Measurements from ENCODE around the gene PDE4C.

PDE4C gene

GRCh38 chr19:18197306-18197705 is 28.9 kb downstream of the PDE4C start:
- no peak for TF ChIP-seq CTCF (IDR thresholded peaks at IDR 0.05; ENCODE audit: control extremely low read depth, extremely low read depth, low read depth, missing control alignments)
- POLR2A ChIA-PET, result no interaction called here
- DNase-seq (ENCODE audit: extremely low spot score), result no peak
- CTCF ChIA-PET, result interaction anchor here (1.1 to 2.9 kb wide), 2 partner anchors 55 to 131 kb away, joined by 6 to 7 read pairs; no protein-coding TSS in a partner anchor

GRCh38 chr19:18196511-18196845 is 29.8 kb downstream of the PDE4C start:
- ChIA-PET CTCF (interaction anchor here (1.0 to 3.0 kb wide), 4 partner anchors 12 to 132 kb away, joined by 3 to 12 read pairs (median 8); no protein-coding TSS in a partner anchor), POLR2A (no interaction called here)
- DNase-seq (ENCODE audit: extremely low spot score), result no peak
- TF ChIP-seq CTCF (IDR thresholded peaks at IDR 0.05; ENCODE audit: control extremely low read depth, extremely low read depth, low read depth, missing control alignments), result no peak

- ChIA-PET CTCF (interaction anchor here (1.1 to 3.0 kb wide), 8 partner anchors 10 to 134 kb away, joined by 3 to 12 read pairs (median 4); partner anchors contain the start of gene RAB3A), POLR2A (interaction anchor here (0.9 kb wide), 1 partner anchor 87 kb away, joined by 3 read pairs; the partner anchor contains the start of gene JUND)
- TF ChIP-seq CTCF (IDR thresholded peaks at IDR 0.05; ENCODE audit: control extremely low read depth, extremely low read depth, low read depth, missing control alignments), result no peak
- peak; percentile 58 for DNase-seq (ENCODE audit: extremely low spot score)
Observed at GRCh38 chr19:18194554-18195238, 31.5 kb downstream of the PDE4C start.

GRCh38 chr19:18194181-18194530 is 32.1 kb downstream of the PDE4C start:
- DNase-seq (ENCODE audit: extremely low spot score), result no peak
- CTCF ChIA-PET, result interaction anchor here (1.1 to 3.0 kb wide), 6 partner anchors 11 to 85 kb away, joined by 3 to 12 read pairs (median 4); no protein-coding TSS in a partner anchor
- no peak for TF ChIP-seq CTCF (IDR thresholded peaks at IDR 0.05; ENCODE audit: control extremely low read depth, extremely low read depth, low read depth, missing control alignments)
- POLR2A ChIA-PET, result interaction anchor here (0.9 kb wide), 1 partner anchor 87 kb away, joined by 3 read pairs; the partner anchor contains the start of gene JUND

GRCh38 chr19:18193388-18194180 is 32.7 kb downstream of the PDE4C start:
- POLR2A ChIA-PET, result interaction anchor here (0.7 to 3.3 kb wide), 7 partner anchors 10 to 111 kb away, joined by 3 to 26 read pairs (median 4); partner anchors contain the start of genes JUND and RAB3A
- no peak for DNase-seq (ENCODE audit: extremely low spot score)
- CTCF ChIA-PET, result interaction anchor here (0.6 to 3.2 kb wide), 15 partner anchors 10 to 122 kb away, joined by 3 to 36 read pairs (median 5); partner anchors contain the start of gene RAB3A
- no peak for TF ChIP-seq CTCF (IDR thresholded peaks at IDR 0.05; ENCODE audit: control extremely low read depth, extremely low read depth, low read depth, missing control alignments)

GRCh38 chr19:18192673-18193387 is 33.4 kb downstream of the PDE4C start, which contains the start of gene MPV17L2:
MPV17L2 (plus strand) TSS chr19:18193218; CDS start chr19:18193282, 64 bp downstream.
- peak; percentile 95 for DNase-seq (ENCODE audit: extremely low spot score)
- no peak for TF ChIP-seq CTCF (IDR thresholded peaks at IDR 0.05; ENCODE audit: control extremely low read depth, extremely low read depth, low read depth, missing control alignments)
- ChIA-PET CTCF (interaction anchor here (0.6 to 3.2 kb wide), 17 partner anchors 10 to 136 kb away, joined by 3 to 36 read pairs (median 4); partner anchors contain the start of genes LSM4 and RAB3A), POLR2A (interaction anchor here (0.7 to 3.3 kb wide), 8 partner anchors 11 to 112 kb away, joined by 3 to 26 read pairs (median 4); partner anchors contain the start of genes JUND and RAB3A)
